HepG2 (cell line): ENCODE measurements around the gene ACSS3. TPM values are rescaled to one million over a fixed set of nuclear protein-coding genes. Genes with fewer than 3 reads are reported as not detected.
A peak's percentile ranks its signal among the peaks of the same experiment; 100 is the strongest.

ENCODE experiments used
- ATAC-seq: fragments of 200-7000 bp; cut with Tn5 transposase; 3 replicates; pipeline ENCODE4 v1.9.1; 2020; ENCODE audit warnings: mild to moderate bottlenecking, moderate library complexity
- BruUV-seq: library from RNA; stranded (reverse); fragments of 400-500 nt; replicated peaks from 2 replicates; lab custom pipeline; 2021; lab: Mats Ljungman, UMichigan
- CTCF ChIA-PET: fragments of 300-600 bp; formaldehyde crosslinking; extraction: SDS; loops from one replicate; lab custom pipeline; 2021; ENCODE audit warnings: low total read pairs, inconsistent platforms, low intra/inter-chr PET ratio; lab: Yijun Ruan, JAX
- POLR2A ChIA-PET: fragments of 350-600 bp; sonication (Branson Sonifier 250); formaldehyde crosslinking; loops from one replicate; lab custom pipeline; 2020; ENCODE audit warnings: antibody characterized with exemption, inconsistent platforms; lab: Yijun Ruan, JAX
- DNase-seq: peaks from one replicate; pipeline ENCODE4 v3.0.0-alpha.2; 2015; ENCODE audit warnings: low spot score
- FAIRE-seq: peaks from 3 replicates; lab custom pipeline; 2011; peaks lifted over from hg19 to GRCh38; lab: Jason Lieb, UNC
- H2AFZ ChIP-seq: one replicate; pipeline ENCODE4 v1.6.1; 2011; ENCODE audit warnings: low read length, inconsistent platforms
- H3K27ac ChIP-seq: fragments of 300-600 bp; 3 replicates; pipeline ENCODE4 v1.8.0; 2011; ENCODE audit warnings: mixed run types, mild to moderate bottlenecking, mixed read lengths, low read length, inconsistent platforms; ENCODE audit not compliant: insufficient read depth; ENCODE audit errors: extremely low read length
- H3K27me3 ChIP-seq, 2 experiments: fragments of 200-600 bp in 1 of 2; 2 replicates in 1 of 2; 3 replicates in 1 of 2; pipeline versions ENCODE4 v1.6.0 to v1.8.0; 2011; ENCODE audit warnings: low read length in 2 of 2, mild to moderate bottlenecking in 2 of 2, moderate library complexity in 2 of 2, inconsistent platforms in 1 of 2; ENCODE audit not compliant: insufficient read depth in 2 of 2, control insufficient read depth in 1 of 2
- H3K36me3 ChIP-seq, 2 experiments: fragments of 200-600 bp in 1 of 2; replicated peaks in 1 of 2; 2 replicates in 1 of 2; 3 replicates in 1 of 2; pipeline versions ENCODE4 v1.5.1 to v1.8.0; 2011; ENCODE audit warnings: low read length in 2 of 2, inconsistent platforms in 1 of 2; ENCODE audit not compliant: insufficient read depth in 2 of 2, control insufficient read depth in 1 of 2
- H3K4me1 ChIP-seq: 2 replicates; pipeline ENCODE4 v1.5.1; 2012; ENCODE audit warnings: low read length, inconsistent platforms; ENCODE audit not compliant: insufficient read depth
- H3K4me2 ChIP-seq: 2 replicates; pipeline ENCODE4 v1.6.0; 2011; ENCODE audit warnings: low read depth, low read length, inconsistent platforms
- H3K4me3 ChIP-seq, 3 experiments: fragments of 200-600 bp in 1 of 3; sonication (generic), shearing (Covaris generic) in 1 of 3; replicated peaks in 1 of 3; 2 replicates each; pipeline ENCODE4 v1.5.1; 2011 to 2016; ENCODE audit warnings: low read length in 3 of 3, inconsistent platforms in 2 of 3, low read depth in 2 of 3, mild to moderate bottlenecking in 2 of 3, control low read depth in 1 of 3, mixed read lengths in 1 of 3; ENCODE audit not compliant: insufficient read depth in 1 of 3
- H3K79me2 ChIP-seq: one replicate; pipeline ENCODE4 v1.6.1; 2011; ENCODE audit warnings: low read length, inconsistent platforms; ENCODE audit not compliant: insufficient read depth
- H3K9ac ChIP-seq: 2 replicates; pipeline ENCODE4 v1.6.0; 2011; ENCODE audit warnings: mild to moderate bottlenecking, low read depth, low read length, inconsistent platforms; ENCODE audit not compliant: insufficient read depth
- H3K9me3 ChIP-seq: 2 replicates; pipeline ENCODE4 v1.5.1; 2012; ENCODE audit warnings: mild to moderate bottlenecking, low read length
- H4K20me1 ChIP-seq: 2 replicates; pipeline ENCODE4 v1.6.0; 2011; ENCODE audit warnings: inconsistent platforms, mild to moderate bottlenecking, low read length, moderate library complexity; ENCODE audit not compliant: insufficient read depth
- MXD3 ChIP-seq: IDR thresholded peaks from 2 replicates; pipeline ENCODE4 v1.6.1; 2016; ENCODE audit warnings: mild to moderate bottlenecking, missing biosample characterization, missing genetic modification reagents
- REST ChIP-seq, 2 experiments: IDR thresholded peaks; 2 replicates each; pipeline ENCODE4 v1.6.1; 2011 to 2012; ENCODE audit warnings: low read length in 2 of 2, borderline replicate concordance in 1 of 2, low read depth in 1 of 2, mild to moderate bottlenecking in 1 of 2, moderate library complexity in 1 of 2
- RFX1 ChIP-seq: fragments of 450-650 bp; IDR thresholded peaks from 2 replicates; pipeline ENCODE4 v1.6.1; 2017
- SMARCE1 ChIP-seq: fragments of 450-650 bp; IDR thresholded peaks from 2 replicates; pipeline ENCODE4 v1.6.1; 2017; ENCODE audit warnings: borderline replicate concordance
- ZNF121 ChIP-seq: sonication (generic); formaldehyde crosslinking; IDR thresholded peaks from 2 replicates; pipeline ENCODE4 v1.5.0; 2020; ENCODE audit warnings: mild to moderate bottlenecking, missing genetic modification reagents
- ZNF549 ChIP-seq: sonication (generic); formaldehyde crosslinking; IDR thresholded peaks from 2 replicates; pipeline ENCODE4 v1.5.0; 2020; ENCODE audit warnings: missing genetic modification reagents
- WGBS: methylation state at CpG from one replicate; pipeline ENCODE4 v1.1.6; 2017; ENCODE audit warnings: low lambda C conversion rate; 5-methylcytosine and 5-hydroxymethylcytosine counted together
- in situ Hi-C: cut with HindIII; loops from 2 replicates; pipeline ENCODE4 v1.10.0; 2017; ENCODE audit warnings: low pct_unique_long_range_greater_than_20kb; ENCODE audit not compliant: extremely low pct_ligation_motif_present
- intact Hi-C: fragments of 100-400 bp; cut with micrococcal nuclease; formaldehyde crosslinking; loops from one replicate; pipeline ENCODE4 v1.10.0; 2022; ENCODE audit not compliant: unreplicated experiment
- polyA plus RNA-seq, 8 experiments: library from polyadenylated mRNA; depleted of rRNA in 3 of 8; stranded (reverse) in 7 of 8; unstranded in 1 of 8; fragments of >200 nt; fragmentation: Illumina TruSeq in 4 of 8; extraction: Trizol in 4 of 8; gene quantifications; 2 replicates each; pipeline versions ENCODE4 v1.2.1 to v1.2.3, GENCODE V29; 2011 to 2016; ENCODE audit warnings: low read depth in 4 of 8, missing spikeins in 1 of 8, mixed read lengths in 1 of 8; ENCODE audit not compliant: insufficient read depth in 1 of 8
- total RNA-seq, 5 experiments: library from RNA; depleted of rRNA; stranded (reverse); fragments of >200 nt; fragmentation: Illumina TruSeq; extraction: Trizol; gene quantifications; 2 replicates each; pipeline ENCODE4 v1.2.3, GENCODE V29; 2016; ENCODE audit warnings: low read depth in 1 of 5
- TF ChIP-seq, protein P1 (sequence below): sonication (generic); formaldehyde crosslinking; IDR thresholded peaks from 2 replicates; pipeline ENCODE4 v1.5.0; 2020; ENCODE audit warnings: mild to moderate bottlenecking, low read depth, missing genetic modification reagents, borderline replicate concordance

ACSS3 gene
- total and polyA plus RNA-seq, 2 of the 13 experiments (the other 11 are each of a cell fraction or from before 2014, with no cell fraction given) = 79.5 to 86.3 TPM

DNA sequence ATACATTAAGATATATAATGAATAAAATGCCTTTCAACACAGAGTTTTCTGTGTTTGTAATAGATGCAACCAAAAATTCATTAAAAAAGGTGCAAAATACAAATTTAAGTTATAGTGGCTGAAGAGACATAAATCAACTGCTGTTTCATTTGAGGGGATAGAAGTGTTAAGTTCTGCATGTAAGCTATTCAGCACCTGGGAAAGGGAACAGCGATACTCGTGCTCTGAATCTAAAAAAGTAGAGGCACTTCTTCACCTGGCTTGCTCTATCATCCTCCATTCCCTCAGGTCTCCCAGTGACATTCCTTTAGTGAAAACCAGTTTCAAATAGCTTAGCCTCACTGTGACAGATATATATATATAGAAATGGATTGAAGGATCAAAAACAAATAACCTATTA, 222.6 kb downstream of the ACSS3 start:
- H3K27me3 ChIP-seq = no peaks in the 10 kb centered on the region
- ATAC-seq = no peak
- POLR2A ChIA-PET = no interaction called here
- no peaks in the 10 kb centered on the region for H3K4me1 ChIP-seq
- no TSS peak for BruUV-seq
- CTCF ChIA-PET = no interaction called here
- in situ Hi-C loops (no loop called here), intact Hi-C loops (no loop called here)
- 44% methylated on average over 2 of the region's 2 CpGs for WGBS
- no peak overlapping the region for H3K27ac ChIP-seq
- no peaks in the 10 kb centered on the region for H3K9me3 ChIP-seq
- no peak for FAIRE-seq
- H3K4me2 ChIP-seq = no peak overlapping the region
- no peak for DNase-seq
- TF ChIP-seq, protein P1, sequence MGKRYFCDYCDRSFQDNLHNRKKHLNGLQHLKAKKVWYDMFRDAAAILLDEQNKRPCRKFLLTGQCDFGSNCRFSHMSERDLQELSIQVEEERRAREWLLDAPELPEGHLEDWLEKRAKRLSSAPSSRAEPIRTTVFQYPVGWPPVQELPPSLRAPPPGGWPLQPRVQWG (CRISPR knock-in tag) = no peak
- TF ChIP-seq SMARCE1 (no peak), ZNF121 (no peak), REST (IDR thresholded peaks at IDR 0.05; ENCODE audit: borderline replicate concordance in 1 of 2, low read depth in 1 of 2, low read length in 2 of 2) (peak in 1 of 2 experiments; percentile 79; a peak in 2 of 4 replicates), RFX1 (no peak), ZNF549 (CRISPR knock-in tag) (no peak), MXD3 (CRISPR knock-in tag) (no peak)
- no peak overlapping the region for H2AFZ ChIP-seq
- H3K79me2 ChIP-seq = no peaks in the 10 kb centered on the region
- H4K20me1 ChIP-seq = no peaks in the 10 kb centered on the region
- H3K9ac ChIP-seq = no peak overlapping the region
- H3K36me3 ChIP-seq = no peaks in the 10 kb centered on the region
- H3K4me3 ChIP-seq = no peak overlapping the region
